Hypothalamus (tissue), 51 donors: Measurements from ENCODE around the gene UNC79.
A peak's percentile ranks its signal among the peaks of the same experiment; 100 is the strongest.

ENCODE experiments used
- DNase-seq, 51 donors: peaks; one replicate each; lab custom pipeline; 2025; lab: John Stamatoyannopoulos, UW

UNC79 gene

GRCh38 chr14:93720981-93721483, 290.3 kb downstream of the UNC79 start:
- no peak for DNase-seq

DNA sequence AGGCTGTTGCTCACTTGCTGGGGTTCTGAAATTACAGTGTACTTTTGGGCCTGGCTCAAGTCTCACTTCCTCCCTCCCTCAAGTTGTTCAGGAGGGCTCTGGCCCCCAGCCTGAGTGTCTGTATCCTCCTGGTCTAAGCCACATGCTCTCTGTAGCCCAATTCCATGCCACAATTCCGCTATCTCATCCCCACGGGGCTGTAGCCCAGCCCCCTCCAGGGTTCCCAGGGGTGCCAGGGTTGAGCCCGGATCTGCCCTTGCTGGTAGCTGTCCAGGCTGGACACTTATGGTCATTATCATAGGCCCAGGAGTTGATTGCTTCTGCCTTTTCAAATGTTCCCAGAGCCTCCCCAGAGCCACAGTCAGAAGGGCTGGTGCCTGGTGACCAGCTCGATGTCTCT, 292.3 kb downstream of the UNC79 start:
- DNase-seq, result no peak

DNA sequence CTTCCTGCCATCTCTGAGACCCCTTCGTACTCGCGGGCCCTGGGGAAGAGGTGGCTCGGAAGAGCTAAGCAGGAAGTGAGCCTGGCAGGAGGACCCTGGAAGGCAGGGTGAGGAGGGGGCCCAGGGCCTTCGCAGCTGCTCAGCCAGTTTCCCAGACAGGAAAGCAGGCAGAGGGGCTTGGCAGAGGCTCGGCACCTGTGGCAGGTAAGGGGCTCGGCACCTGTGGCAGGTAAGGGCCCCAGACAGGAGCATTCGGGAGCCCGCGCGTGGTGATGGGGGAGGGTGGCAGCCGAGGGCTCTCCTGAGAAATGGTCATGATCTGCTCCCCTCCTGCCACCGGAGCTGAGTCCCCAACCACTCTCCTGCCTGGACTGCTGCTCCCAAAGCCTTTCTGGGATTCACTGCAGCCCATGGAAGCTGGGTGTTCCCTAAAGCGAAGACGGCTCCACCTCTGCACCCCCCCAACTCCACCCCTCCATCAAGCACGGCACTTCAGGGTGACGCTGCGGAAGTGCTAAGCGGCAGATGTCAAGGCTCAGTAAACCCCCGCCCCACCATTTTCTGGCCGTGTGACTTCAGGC, 294.4 kb downstream of the UNC79 start:
- no peak for DNase-seq

DNA sequence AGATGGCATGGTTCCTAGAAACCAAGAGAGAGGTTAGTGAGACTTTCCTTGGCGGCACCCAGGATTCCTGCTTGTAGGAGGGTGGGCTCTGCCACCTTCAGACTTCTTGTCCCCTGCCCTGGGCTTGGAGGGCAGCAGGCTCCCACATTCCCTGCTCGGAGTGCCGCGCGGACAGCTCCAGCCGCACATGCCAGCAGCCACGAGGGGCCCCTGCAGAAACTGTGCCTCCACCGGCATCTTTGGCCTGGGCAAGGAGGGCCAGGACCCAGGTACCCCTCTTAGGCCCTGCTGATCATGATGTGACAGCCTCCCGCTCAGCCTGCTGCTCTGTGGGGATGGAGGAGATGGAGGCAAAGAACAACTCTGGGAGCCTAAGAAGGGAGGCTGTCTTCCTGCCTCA, 295.3 kb downstream of the UNC79 start:
- DNase-seq, result no peak

GRCh38 chr14:93727039-93727740, 296.5 kb downstream of the UNC79 start:
- no peak for DNase-seq

DNA sequence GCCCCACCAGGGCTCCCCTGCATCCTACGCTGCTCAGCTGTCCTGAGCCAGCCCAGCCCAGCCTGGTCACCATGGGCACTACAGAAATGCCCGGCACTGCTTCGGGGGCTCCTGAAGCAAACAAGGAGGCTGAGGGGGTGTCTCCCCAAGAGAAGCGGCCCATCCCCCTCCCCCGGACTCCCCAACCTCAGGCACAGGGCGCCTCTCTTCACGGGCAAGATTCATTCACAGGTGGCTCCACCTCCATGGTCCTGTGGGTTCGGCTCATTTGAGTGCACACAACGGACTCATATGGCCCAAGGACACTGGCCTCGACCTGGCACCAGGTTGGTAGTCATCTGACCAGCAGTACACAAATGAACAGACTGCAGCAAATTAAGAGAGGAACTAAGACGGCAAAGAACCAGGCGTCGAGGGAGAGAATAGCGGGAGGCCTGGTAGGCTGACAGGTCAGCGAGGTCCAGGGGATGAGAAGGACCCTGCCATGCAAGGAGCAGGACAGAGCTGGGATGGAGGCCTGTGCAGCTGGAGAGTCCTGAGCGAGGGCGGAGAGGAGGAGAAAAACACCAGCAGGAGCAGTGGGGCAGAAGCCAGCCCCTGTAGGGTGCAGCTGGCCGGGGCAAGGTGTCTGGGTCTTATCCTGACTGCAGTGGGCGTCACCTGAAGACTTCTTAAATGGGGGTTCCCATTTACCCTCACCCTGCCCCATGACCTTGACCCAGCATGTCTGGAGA, 297.3 kb downstream of the UNC79 start:
- no peak for DNase-seq

- no peak for DNase-seq
These were observed 297.9 kb downstream of the UNC79 start for GRCh38 chr14:93728651-93729016.

DNA sequence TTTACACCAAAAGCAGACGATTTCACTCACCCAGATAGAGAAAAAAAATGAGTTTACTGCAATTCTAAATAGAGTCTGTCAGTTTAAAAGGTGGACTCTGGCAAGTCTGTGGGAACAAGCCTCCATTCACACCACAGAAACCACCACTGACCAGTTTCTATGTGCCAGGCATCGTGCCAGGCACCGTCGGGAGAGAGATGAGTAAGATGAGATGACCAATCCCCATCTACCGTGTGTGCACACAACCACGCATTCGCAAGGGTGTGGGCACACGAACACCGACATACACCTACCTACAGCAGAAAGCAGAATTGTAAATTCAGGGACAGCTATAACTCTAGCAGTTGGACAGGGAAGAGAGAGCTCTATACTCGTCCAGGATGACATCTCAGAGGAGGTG, 299.3 kb downstream of the UNC79 start:
- DNase-seq, result peak in 24 of 51 donors; percentile 9 to 70 (median 38)

DNA sequence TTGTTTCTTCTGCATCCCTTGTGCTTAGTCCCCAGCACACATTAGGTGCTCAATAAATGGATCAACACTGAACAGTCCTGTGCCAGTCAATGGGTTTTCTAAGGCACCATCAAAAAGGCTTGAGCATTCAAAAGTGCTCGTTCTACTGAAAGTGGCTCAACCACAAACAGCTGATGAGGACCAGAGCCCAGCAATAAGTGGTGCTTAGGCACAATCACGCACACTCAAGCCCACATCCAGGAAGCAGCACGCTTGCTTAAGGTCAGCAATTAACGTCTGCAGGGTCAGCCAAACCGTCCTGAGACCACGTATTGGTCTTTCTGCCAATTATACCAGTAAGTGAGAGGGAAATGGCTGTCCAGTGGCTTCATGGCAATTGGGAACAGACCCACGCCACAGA, 301.0 kb downstream of the UNC79 start:
- no peak for DNase-seq

DNA sequence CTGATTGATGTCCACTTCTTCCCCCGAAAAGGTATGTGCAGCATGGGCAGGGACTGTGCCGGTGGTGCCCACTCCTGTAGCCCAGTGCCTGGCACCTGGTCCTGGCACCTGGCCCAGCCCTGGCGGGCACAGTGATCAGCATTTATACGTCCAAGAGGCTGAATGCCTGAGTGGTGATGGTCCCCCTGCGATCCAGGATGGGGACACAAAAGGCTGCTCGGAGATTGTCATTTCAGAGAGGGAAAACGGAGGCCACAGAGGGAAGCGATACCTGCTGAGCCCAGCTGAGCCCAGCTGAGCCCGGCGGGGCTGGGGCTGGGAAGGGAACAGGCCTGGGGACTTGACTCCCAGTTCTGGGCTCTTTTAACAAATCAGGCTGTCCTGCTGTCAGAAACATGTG, 301.8 kb downstream of the UNC79 start:
- no peak for DNase-seq

DNA sequence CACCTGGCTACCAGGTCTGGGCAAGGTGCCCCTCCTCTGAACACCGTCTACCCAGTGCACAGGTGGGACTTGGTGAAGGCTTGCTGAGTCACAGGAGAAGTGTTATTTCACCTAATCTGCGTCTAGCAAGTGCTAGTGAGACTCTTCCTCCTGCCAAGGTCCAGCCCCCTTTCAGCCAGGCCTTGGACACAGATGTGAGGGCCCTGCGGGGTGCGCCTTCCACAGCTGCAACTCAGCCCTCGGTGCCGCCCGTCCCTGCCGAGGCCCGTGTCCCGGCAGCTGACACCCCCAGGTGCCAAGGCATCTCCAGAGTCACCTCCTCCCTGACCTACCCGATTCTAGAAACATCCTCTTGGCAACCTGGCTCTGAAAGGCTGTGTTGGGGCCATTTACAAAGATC, 302.5 kb downstream of the UNC79 start:
- DNase-seq, result peak in 4 of 51 donors; percentile 14 to 48 (median 32)

DNA sequence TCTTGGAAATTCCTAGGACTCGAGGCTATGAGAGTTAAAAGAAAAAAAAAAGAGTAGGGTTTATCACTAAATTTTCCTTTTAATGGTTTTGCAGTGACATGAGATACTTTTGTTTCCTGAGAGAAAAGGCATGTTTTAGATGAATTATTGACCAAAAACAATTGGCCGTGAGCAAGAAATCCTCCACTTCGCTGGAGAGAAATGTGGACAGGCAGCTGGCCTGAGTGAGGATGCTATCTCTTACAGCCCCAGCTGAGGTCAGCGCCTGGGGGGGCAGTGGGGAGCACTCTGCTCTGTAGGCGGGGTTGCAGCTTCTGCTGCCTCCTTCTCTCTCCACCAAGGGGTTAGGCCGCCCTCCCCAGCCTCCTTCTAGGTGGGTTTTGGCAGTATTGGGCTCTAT, 302.9 kb downstream of the UNC79 start:
- DNase-seq, result peak in 25 of 51 donors; percentile 13 to 71 (median 41)

DNA sequence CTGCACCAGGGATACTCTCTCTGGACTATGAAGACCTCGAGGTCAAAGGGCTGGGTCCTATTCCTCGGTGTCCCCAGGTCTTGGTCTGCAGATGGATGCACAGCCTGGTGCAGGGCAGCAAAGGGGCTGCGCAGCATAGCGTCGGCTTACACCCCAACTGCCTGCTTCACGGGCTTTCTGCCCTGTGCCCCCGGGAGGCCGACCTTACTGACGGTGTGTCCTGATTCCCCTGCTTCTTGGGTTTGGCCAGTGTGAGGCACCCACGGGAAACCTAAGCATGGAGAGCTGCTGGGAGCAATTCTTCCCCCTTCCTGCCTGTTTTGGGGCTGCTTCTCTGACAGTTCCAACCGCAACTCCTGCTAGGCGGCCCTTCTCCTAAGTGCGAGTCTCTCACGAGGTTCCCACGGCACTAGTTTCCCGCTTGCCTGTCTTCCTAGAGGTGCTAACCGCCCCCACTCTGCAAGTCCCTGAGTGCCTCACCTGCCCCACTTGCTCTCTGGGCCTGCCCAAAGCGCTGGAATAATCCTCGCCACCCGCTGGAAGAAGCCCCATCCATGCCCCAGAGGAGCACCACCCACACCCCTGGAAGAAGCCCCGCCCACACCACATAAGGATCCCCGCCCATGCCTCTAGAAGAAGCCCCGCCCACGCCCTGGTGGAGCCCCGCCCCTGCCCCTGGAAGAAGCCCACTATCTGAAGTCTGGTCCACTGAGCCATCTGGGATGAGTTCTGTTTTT, 303.5 kb downstream of the UNC79 start:
- DNase-seq, result no peak

- DNase-seq, result no peak
These were observed 304.5 kb downstream of the UNC79 start for GRCh38 chr14:93735206-93735605.

DNA sequence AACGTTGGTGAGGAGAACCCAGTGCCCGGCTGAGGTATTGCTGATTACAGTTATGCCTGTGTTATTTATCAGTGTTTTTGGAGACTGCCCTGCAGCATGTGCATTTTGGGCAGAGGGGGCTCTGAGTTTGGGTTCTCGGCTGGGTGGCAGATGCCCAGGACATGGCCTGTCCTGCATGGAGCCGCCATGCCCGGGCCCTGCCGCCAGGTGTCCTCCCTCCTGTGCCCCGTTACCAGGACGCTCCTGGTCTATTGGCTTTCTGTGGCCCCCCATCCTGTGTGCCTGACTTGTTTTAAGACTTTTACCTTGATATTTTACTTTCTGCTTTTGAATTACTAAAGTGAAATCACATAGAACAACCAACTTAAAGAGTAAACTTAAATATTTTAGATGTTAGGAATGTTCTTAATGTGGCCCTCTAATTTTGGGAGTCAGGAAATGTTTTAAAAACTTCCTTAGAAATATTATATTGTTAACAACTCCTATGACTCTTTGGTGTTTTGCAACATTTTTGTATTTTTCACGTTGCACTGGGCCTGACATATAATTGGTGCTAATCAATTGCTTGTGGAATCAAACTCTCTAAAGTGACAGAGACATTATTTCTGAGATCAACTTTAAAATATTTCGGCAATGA, 305.8 kb downstream of the UNC79 start:
- no peak for DNase-seq

DNA sequence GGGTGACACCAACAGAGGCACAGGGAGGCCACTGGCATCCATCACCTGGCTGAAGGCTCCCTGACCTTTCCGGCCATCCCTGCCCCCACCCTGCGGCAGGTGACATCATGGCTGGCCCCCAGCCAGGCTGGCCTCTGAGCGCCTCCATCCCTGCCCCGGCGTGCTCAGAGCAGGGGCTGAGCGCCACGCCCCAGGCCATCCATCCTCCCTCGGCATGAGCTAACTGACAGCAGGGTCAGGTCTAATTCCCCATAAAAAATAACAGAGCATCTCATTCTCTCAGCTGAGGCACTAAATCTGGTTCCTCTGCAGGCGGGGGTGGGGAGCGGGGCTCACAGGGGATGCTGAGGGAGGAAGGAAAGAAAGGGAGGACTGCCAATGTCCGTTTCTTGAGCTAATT, 306.9 kb downstream of the UNC79 start:
- peak in 1 of 51 donors; percentile 30 for DNase-seq

- no peak for DNase-seq
These were observed 311.0 kb downstream of the UNC79 start for GRCh38 chr14:93741556-93742230.

- DNase-seq, result peak in 6 of 51 donors; percentile 24 to 48 (median 34)
These were observed 312.0 kb downstream of the UNC79 start for GRCh38 chr14:93742761-93743160.

- peak in 2 of 51 donors; percentile 13 to 39 for DNase-seq
These were observed 312.7 kb downstream of the UNC79 start for GRCh38 chr14:93743270-93744060.
